HEK293 (cell line): ENCODE measurements around the gene ERGIC1.

Source experiments
- CTCF ChIA-PET: fragments of 350-600 bp; formaldehyde crosslinking; extraction: SDS; loops from one replicate; lab custom pipeline; 2021; ENCODE audit warnings: antibody characterized with exemption; lab: Yijun Ruan, JAX
- POLR2A ChIA-PET: fragments of 300-600 bp; formaldehyde crosslinking; extraction: SDS; loops from one replicate; lab custom pipeline; 2020; ENCODE audit warnings: antibody characterized with exemption, inconsistent platforms; lab: Yijun Ruan, JAX
- H3K27ac ChIP-seq: fragments of 200-500 bp; sonication (Bioruptor generic); 2 replicates; pipeline ENCODE4 v1.5.1; 2014; ENCODE audit warnings: low read depth, low read length, control low read depth, inconsistent platforms; ENCODE audit errors: extremely low read depth
- H3K36me3 ChIP-seq, 2 experiments: fragments of 200-500 bp in 1 of 2; sonication (Bioruptor generic) in 1 of 2; 1 replicate in 1 of 2; 2 replicates in 1 of 2; pipeline ENCODE4 v1.5.1; 2014 to 2017; ENCODE audit warnings: inconsistent platforms in 2 of 2, low read length in 2 of 2; ENCODE audit not compliant: control insufficient read depth in 2 of 2, insufficient read depth in 1 of 2
- H3K4me1 ChIP-seq: fragments of 200-500 bp; sonication (Bioruptor generic); 2 replicates; pipeline ENCODE4 v1.5.1; 2014; ENCODE audit warnings: mild to moderate bottlenecking, low read length, inconsistent platforms; ENCODE audit not compliant: control insufficient read depth, insufficient read depth
- H3K4me3 ChIP-seq: 2 replicates; pipeline ENCODE4 v1.5.1; 2011; ENCODE audit warnings: low read depth, mild to moderate bottlenecking, control low read depth, low read length, moderate library complexity
- H3K9me3 ChIP-seq: fragments of 200-500 bp; sonication (Bioruptor generic); 2 replicates; pipeline ENCODE4 v1.5.1; 2014; ENCODE audit warnings: low read depth, low read length, inconsistent platforms; ENCODE audit not compliant: control insufficient read depth, insufficient read depth
- GFI1B ChIP-seq: fragments of 450-650 bp; formaldehyde crosslinking; IDR thresholded peaks from 2 replicates; pipeline ENCODE4 v1.5.1; 2016; ENCODE audit warnings: missing biosample characterization, missing genetic modification characterization
- MEIS1 ChIP-seq: sonication (generic); formaldehyde crosslinking; IDR thresholded peaks from 2 replicates; pipeline ENCODE4 v1.8.1; 2022; ENCODE audit warnings: missing genetic modification reagents, mild to moderate bottlenecking, borderline replicate concordance
- RBAK ChIP-seq: fragments of 450-650 bp; formaldehyde crosslinking; IDR thresholded peaks from 2 replicates; pipeline ENCODE4 v1.5.1; 2016; ENCODE audit warnings: missing biosample characterization, missing genetic modification characterization
- SCRT2 ChIP-seq: fragments of 450-650 bp; formaldehyde crosslinking; IDR thresholded peaks from 2 replicates; pipeline ENCODE4 v1.5.1; 2016; ENCODE audit warnings: missing biosample characterization, missing genetic modification characterization
- ZBTB21 ChIP-seq: fragments of 450-650 bp; formaldehyde crosslinking; IDR thresholded peaks from 2 replicates; pipeline ENCODE4 v1.5.1; 2017; ENCODE audit warnings: missing biosample characterization, missing genetic modification characterization
- ZNF132 ChIP-seq: fragments of 450-650 bp; formaldehyde crosslinking; IDR thresholded peaks from 2 replicates; pipeline ENCODE4 v1.5.1; 2017; ENCODE audit warnings: missing biosample characterization, missing genetic modification characterization, borderline replicate concordance
- ZNF146 ChIP-seq: fragments of 450-650 bp; formaldehyde crosslinking; IDR thresholded peaks from 2 replicates; pipeline ENCODE4 v1.5.1; 2016; ENCODE audit warnings: missing biosample characterization, missing genetic modification characterization
- ZNF174 ChIP-seq: fragments of 450-650 bp; formaldehyde crosslinking; IDR thresholded peaks from 2 replicates; pipeline ENCODE4 v1.5.0; 2017; ENCODE audit warnings: missing biosample characterization, mild to moderate bottlenecking, missing genetic modification characterization
- ZNF175 ChIP-seq: fragments of 450-650 bp; formaldehyde crosslinking; IDR thresholded peaks from 2 replicates; pipeline ENCODE4 v1.5.1; 2016; ENCODE audit warnings: missing biosample characterization, missing genetic modification characterization
- ZNF214 ChIP-seq: fragments of 450-650 bp; formaldehyde crosslinking; IDR thresholded peaks from 2 replicates; pipeline ENCODE4 v1.5.1; 2017; ENCODE audit warnings: missing biosample characterization, mild to moderate bottlenecking, missing genetic modification characterization, borderline replicate concordance
- ZNF239 ChIP-seq: fragments of 450-650 bp; formaldehyde crosslinking; IDR thresholded peaks from 2 replicates; pipeline ENCODE4 v1.5.1; 2016; ENCODE audit warnings: missing biosample characterization, missing genetic modification characterization
- ZNF302 ChIP-seq: fragments of 450-650 bp; formaldehyde crosslinking; IDR thresholded peaks from 2 replicates; pipeline ENCODE4 v1.5.1; 2016; ENCODE audit warnings: missing biosample characterization, missing genetic modification characterization, low read depth
- ZNF629 ChIP-seq: fragments of 450-650 bp; formaldehyde crosslinking; IDR thresholded peaks from 2 replicates; pipeline ENCODE4 v1.5.1; 2017; ENCODE audit warnings: missing biosample characterization, missing genetic modification characterization
- ZNF843 ChIP-seq: fragments of 450-650 bp; formaldehyde crosslinking; IDR thresholded peaks from 2 replicates; pipeline ENCODE4 v1.5.1; 2016; ENCODE audit warnings: missing biosample characterization, missing genetic modification characterization
- ZSCAN16 ChIP-seq: fragments of 450-650 bp; formaldehyde crosslinking; IDR thresholded peaks from 2 replicates; pipeline ENCODE4 v1.5.1; 2016; ENCODE audit warnings: missing biosample characterization, missing genetic modification characterization
- TF ChIP-seq, protein P1 (sequence below): fragments of 450-650 bp; formaldehyde crosslinking; IDR thresholded peaks from 2 replicates; pipeline ENCODE4 v1.5.1; 2016; ENCODE audit warnings: missing biosample characterization, missing genetic modification characterization
- TF ChIP-seq, protein P2 (sequence below): fragments of 450-650 bp; formaldehyde crosslinking; IDR thresholded peaks from 2 replicates; pipeline ENCODE4 v1.5.1; 2016; ENCODE audit warnings: missing biosample characterization, missing genetic modification characterization
- TF ChIP-seq, protein P3 (sequence below): fragments of 450-650 bp; formaldehyde crosslinking; IDR thresholded peaks from 2 replicates; pipeline ENCODE4 v1.5.1; 2016; ENCODE audit warnings: missing biosample characterization, missing genetic modification characterization
- TF ChIP-seq, protein P4 (sequence below): fragments of 450-650 bp; formaldehyde crosslinking; IDR thresholded peaks from 2 replicates; pipeline ENCODE4 v1.5.1; 2017; ENCODE audit warnings: missing biosample characterization, missing genetic modification characterization

ERGIC1 gene

DNA sequence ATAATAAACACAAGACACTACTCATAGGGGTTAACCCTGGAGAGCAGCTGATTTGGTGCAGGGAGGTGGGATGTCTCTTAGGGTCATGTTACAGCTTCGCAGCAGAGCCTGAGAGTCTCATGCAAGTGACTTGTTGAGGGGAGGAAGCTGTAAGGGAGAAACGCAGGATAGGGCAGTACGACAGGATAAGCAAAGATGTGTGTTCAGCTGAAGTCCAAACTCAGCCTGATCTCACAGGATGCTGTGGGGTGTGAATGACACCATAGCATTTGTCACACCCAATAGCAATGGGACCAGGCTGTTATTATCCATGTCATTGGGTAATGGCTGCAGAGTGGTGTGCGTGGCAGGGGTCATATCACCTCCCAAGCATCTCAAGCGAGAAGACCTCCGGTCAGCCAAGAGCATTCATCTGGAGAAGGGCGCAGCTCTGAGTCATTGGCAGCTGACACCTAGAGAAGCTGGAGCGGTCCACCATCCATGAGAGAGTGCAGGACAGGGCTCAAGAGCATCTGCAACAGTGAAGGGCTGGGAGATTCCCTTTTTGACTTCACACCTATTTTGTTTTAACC, 76.0 kb downstream of the ERGIC1 start:
- no peaks in the 10 kb centered on the region for H3K9me3 ChIP-seq
- H3K36me3 ChIP-seq: peaks cover 0 to 19% of the 10 kb centered on the region in 2 experiments; a peak in 2 of 3 replicates
- H3K4me1 ChIP-seq: no peaks in the 10 kb centered on the region
- CTCF ChIA-PET: interaction anchor here (0.6 to 2.5 kb wide), 9 partner anchors 20 to 423 kb away, joined by 3 to 14 read pairs (median 4); no protein-coding TSS in a partner anchor
- no peak overlapping the region for H3K4me3 ChIP-seq
- no peak overlapping the region for H3K27ac ChIP-seq
- TF ChIP-seq RBAK (tag by site-specific recombination): no peak
- TF ChIP-seq, all 188 proteins: peak for 0
- POLR2A ChIA-PET: interaction anchor here (1.0 kb wide), 1 partner anchor 139 kb away, joined by 5 read pairs; no protein-coding TSS in a partner anchor

DNA sequence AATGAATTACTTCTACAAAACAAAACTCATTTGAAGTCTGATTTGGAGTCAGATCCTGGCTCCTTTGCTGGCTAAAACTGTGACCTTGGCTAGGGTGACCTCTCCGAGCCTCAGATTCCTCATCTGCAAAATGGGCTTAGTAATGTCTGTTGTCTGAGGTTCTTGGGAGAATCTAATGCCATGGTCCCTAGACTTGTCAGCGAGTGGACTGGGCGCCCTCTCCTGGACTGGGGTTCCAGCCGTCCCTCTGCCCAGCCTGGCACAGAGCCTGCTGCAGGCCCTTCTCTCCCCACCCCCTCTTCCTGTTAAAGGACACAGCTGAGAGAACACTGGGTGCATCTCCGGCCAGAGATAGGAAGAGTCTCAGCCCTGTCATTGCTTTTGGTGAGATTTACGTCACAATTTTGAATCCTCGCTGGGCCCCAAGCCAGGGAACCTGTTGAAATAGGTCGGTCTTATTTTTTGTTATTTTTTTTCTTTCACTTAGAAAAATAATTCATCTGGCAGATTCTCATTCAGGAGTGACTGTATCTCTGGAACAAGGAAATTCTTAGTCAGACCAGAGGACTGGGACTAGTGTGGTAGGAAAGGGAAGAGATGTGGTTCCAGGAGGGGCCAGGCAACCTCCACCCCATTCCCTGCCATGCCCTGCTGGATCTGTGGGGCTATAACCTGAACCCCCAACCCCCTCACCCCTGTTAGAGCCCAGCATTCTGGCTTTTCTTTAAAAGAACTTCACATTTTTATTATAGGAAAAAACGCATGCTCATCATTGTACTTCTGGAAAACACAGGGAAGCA, 77.0 kb downstream of the ERGIC1 start:
- TF ChIP-seq ZNF132 (tag by site-specific recombination) (no peak), ZNF629 (tag by site-specific recombination) (no peak), SCRT2 (tag by site-specific recombination) (0 out of 2 replicates have a peak, but pooled peaks have one; percentile 29), ZNF843 (tag by site-specific recombination) (no peak), GFI1B (tag by site-specific recombination) (no peak), ZBTB21 (tag by site-specific recombination) (no peak)
- TF ChIP-seq, protein P1, sequence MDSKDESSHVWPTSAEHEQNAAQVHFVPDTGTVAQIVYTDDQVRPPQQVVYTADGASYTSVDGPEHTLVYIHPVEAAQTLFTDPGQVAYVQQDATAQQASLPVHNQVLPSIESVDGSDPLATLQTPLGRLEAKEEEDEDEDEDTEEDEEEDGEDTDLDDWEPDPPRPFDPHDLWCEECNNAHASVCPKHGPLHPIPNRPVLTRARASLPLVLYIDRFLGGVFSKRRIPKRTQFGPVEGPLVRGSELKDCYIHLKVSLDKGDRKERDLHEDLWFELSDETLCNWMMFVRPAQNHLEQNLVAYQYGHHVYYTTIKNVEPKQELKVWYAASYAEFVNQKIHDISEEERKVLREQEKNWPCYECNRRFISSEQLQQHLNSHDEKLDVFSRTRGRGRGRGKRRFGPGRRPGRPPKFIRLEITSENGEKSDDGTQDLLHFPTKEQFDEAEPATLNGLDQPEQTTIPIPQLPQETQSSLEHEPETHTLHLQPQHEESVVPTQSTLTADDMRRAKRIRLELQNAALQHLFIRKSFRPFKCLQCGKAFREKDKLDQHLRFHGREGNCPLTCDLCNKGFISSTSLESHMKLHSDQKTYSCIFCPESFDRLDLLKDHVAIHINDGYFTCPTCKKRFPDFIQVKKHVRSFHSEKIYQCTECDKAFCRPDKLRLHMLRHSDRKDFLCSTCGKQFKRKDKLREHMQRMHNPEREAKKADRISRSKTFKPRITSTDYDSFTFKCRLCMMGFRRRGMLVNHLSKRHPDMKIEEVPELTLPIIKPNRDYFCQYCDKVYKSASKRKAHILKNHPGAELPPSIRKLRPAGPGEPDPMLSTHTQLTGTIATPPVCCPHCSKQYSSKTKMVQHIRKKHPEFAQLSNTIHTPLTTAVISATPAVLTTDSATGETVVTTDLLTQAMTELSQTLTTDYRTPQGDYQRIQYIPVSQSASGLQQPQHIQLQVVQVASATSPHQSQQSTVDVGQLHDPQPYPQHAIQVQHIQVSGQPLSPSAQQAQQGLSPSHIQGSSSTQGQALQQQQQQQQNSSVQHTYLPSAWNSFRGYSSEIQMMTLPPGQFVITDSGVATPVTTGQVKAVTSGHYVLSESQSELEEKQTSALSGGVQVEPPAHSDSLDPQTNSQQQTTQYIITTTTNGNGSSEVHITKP (tag by site-specific recombination): no peak
- TF ChIP-seq, protein P2, sequence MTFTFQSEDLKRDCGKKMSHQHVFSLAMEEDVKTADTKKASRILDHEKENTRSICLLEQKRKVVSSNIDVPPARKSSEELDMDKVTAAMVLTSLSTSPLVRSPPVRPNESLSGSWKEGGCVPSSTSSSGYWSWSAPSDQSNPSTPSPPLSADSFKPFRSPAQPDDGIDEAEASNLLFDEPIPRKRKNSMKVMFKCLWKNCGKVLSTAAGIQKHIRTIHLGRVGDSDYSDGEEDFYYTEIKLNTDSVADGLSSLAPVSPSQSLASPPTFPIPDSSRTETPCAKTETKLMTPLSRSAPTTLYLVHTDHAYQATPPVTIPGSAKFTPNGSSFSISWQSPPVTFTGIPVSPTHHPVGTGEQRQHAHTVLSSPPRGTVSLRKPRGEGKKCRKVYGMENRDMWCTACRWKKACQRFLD: no peak
- TF ChIP-seq, protein P3, sequence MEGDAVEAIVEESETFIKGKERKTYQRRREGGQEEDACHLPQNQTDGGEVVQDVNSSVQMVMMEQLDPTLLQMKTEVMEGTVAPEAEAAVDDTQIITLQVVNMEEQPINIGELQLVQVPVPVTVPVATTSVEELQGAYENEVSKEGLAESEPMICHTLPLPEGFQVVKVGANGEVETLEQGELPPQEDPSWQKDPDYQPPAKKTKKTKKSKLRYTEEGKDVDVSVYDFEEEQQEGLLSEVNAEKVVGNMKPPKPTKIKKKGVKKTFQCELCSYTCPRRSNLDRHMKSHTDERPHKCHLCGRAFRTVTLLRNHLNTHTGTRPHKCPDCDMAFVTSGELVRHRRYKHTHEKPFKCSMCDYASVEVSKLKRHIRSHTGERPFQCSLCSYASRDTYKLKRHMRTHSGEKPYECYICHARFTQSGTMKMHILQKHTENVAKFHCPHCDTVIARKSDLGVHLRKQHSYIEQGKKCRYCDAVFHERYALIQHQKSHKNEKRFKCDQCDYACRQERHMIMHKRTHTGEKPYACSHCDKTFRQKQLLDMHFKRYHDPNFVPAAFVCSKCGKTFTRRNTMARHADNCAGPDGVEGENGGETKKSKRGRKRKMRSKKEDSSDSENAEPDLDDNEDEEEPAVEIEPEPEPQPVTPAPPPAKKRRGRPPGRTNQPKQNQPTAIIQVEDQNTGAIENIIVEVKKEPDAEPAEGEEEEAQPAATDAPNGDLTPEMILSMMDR: peak; percentile 39; the same call in 1 of the 2 replicates
- no peak overlapping the region for H3K27ac ChIP-seq
- H3K4me3 ChIP-seq: no peak overlapping the region
- peaks cover 0 to 29% of the 10 kb centered on the region in 2 experiments; a peak in 2 of 3 replicates for H3K36me3 ChIP-seq
- H3K9me3 ChIP-seq: no peaks in the 10 kb centered on the region
- POLR2A ChIA-PET: no interaction called here
- no peaks in the 10 kb centered on the region for H3K4me1 ChIP-seq
- CTCF ChIA-PET: interaction anchor here (0.6 to 2.5 kb wide), 4 partner anchors 22 to 206 kb away, joined by 3 to 14 read pairs (median 4); no protein-coding TSS in a partner anchor

DNA sequence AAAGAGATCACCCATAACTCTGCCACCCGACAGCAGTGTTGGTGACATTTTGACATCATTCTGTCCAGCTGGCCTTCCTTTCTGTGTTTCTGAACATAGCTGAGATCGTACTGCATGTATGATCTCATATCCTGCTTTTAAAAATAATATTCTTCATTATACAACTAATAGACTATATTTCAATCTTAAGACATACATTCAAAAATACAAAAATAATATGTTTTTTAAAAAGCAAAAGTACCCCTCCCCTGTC, 77.5 kb downstream of the ERGIC1 start:
- POLR2A ChIA-PET: interaction anchor here (0.8 kb wide), 1 partner anchor 146 kb away, joined by 3 read pairs; no protein-coding TSS in a partner anchor
- no peak for TF ChIP-seq MEIS1 (CRISPR knock-in tag)
- no peak for TF ChIP-seq ZNF214 (tag by site-specific recombination)
- no peak for TF ChIP-seq ZNF239 (tag by site-specific recombination)
- TF ChIP-seq ZSCAN16: no peak
- TF ChIP-seq, protein P3: no peak
- no peak for TF ChIP-seq ZNF174 (tag by site-specific recombination)
- TF ChIP-seq, protein P4, sequence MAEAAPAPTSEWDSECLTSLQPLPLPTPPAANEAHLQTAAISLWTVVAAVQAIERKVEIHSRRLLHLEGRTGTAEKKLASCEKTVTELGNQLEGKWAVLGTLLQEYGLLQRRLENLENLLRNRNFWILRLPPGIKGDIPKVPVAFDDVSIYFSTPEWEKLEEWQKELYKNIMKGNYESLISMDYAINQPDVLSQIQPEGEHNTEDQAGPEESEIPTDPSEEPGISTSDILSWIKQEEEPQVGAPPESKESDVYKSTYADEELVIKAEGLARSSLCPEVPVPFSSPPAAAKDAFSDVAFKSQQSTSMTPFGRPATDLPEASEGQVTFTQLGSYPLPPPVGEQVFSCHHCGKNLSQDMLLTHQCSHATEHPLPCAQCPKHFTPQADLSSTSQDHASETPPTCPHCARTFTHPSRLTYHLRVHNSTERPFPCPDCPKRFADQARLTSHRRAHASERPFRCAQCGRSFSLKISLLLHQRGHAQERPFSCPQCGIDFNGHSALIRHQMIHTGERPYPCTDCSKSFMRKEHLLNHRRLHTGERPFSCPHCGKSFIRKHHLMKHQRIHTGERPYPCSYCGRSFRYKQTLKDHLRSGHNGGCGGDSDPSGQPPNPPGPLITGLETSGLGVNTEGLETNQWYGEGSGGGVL (tag by site-specific recombination): no peak
- TF ChIP-seq ZNF175 (tag by site-specific recombination): no peak
- no peak for TF ChIP-seq ZNF302 (tag by site-specific recombination)
- TF ChIP-seq ZNF146: no peak

More for the DNA sequence above, 77.5 kb downstream of the ERGIC1 start:
- Histone ChIP-seq H3K4me3 (no peak overlapping the region), H3K27ac (no peak overlapping the region), H3K36me3 (peaks cover 0 to 34% of the 10 kb centered on the region in 2 experiments; a peak in 2 of 3 replicates), H3K4me1 (no peaks in the 10 kb centered on the region), H3K9me3 (no peaks in the 10 kb centered on the region)
- CTCF ChIA-PET: interaction anchor here (0.6 to 2.5 kb wide), 4 partner anchors 191 to 206 kb away, joined by 3 to 14 read pairs (median 6); no protein-coding TSS in a partner anchor
